ENCODE measurements around the gene SEC14L5. TPM values are rescaled to one million over a fixed set of nuclear protein-coding genes. Genes with fewer than 3 reads are reported as not detected.
"Not testable (repeated sequence)": the region's sequence is repeated elsewhere in the genome, so short reads cannot be mapped to it uniquely, and the experiment has no call there.

The SEC14L5 gene
- total and polyA plus RNA-seq, 5 experiments from 2014 or later = not detected

GRCh38 chr16:4922721-4923342, 35.3 kb upstream of the SEC14L5 start:
- no peak for ATAC-seq
- no peaks in the 10 kb centered on the region for H3K4me1 Mint-ChIP-seq
- H3K27ac Mint-ChIP-seq = no peak overlapping the region
- POLR2A ChIA-PET = interaction anchor here (0.6 kb wide), 1 partner anchor 90 kb away, joined by 4 read pairs; no protein-coding TSS in a partner anchor
- peaks cover 0 to 7% (median 4%) of the 10 kb centered on the region in 5 donors for H3K27me3 Mint-ChIP-seq
- H3K9me3 Mint-ChIP-seq = peaks cover 0 to 22% (median 6%) of the 10 kb centered on the region in 9 donors
- H3K36me3 Mint-ChIP-seq = peaks cover 2 to 11% (median 5%) of the 10 kb centered on the region in 3 donors
- no peak overlapping the region for H3K4me3 Mint-ChIP-seq
- no peak for DNase-seq

GRCh38 chr16:4923853-4924252, 34.3 kb upstream of the SEC14L5 start:
- H3K4me1 Mint-ChIP-seq = no peaks in the 10 kb centered on the region

GRCh38 chr16:4924593-4925292, 33.4 kb upstream of the SEC14L5 start:
- POLR2A ChIA-PET = no interaction called here
- Mint-ChIP-seq H3K36me3 (peaks cover 2 to 11% (median 5%) of the 10 kb centered on the region in 3 donors), H3K9me3 (peaks cover 0 to 27% (median 9%) of the 10 kb centered on the region in 9 donors), H3K4me3 (no peak overlapping the region), H3K27ac (no peak overlapping the region), H3K27me3 (peaks cover 0 to 7% (median 4%) of the 10 kb centered on the region in 5 donors), H3K4me1 (peaks cover 0 to 3% (median 0%) of the 10 kb centered on the region in 4 donors)
- DNase-seq (no peak), ATAC-seq (no peak)

More at GRCh38 chr16:4923853-4924252, 34.3 kb upstream of the SEC14L5 start:
- no peak for ATAC-seq
- peaks cover 0 to 7% (median 4%) of the 10 kb centered on the region in 5 donors for H3K27me3 Mint-ChIP-seq
- POLR2A ChIA-PET = no interaction called here
- H3K36me3 Mint-ChIP-seq = peaks cover 2 to 11% (median 5%) of the 10 kb centered on the region in 3 donors
- peaks cover 0 to 22% (median 6%) of the 10 kb centered on the region in 9 donors for H3K9me3 Mint-ChIP-seq
- H3K4me3 Mint-ChIP-seq = no peak overlapping the region
- no peak overlapping the region for H3K27ac Mint-ChIP-seq
- DNase-seq = no peak

GRCh38 chr16:4925293-4925607, 32.9 kb upstream of the SEC14L5 start:
- peaks cover 0 to 3% (median 0%) of the 10 kb centered on the region in 4 donors for H3K4me1 Mint-ChIP-seq
- POLR2A ChIA-PET = no interaction called here
- no peak for DNase-seq
- no peak overlapping the region for H3K27ac Mint-ChIP-seq
- peaks cover 0 to 27% (median 9%) of the 10 kb centered on the region in 9 donors for H3K9me3 Mint-ChIP-seq
- H3K4me3 Mint-ChIP-seq = no peak overlapping the region
- peaks cover 0 to 7% (median 4%) of the 10 kb centered on the region in 5 donors for H3K27me3 Mint-ChIP-seq
- peaks cover 2 to 11% (median 5%) of the 10 kb centered on the region in 3 donors for H3K36me3 Mint-ChIP-seq
- no peak for ATAC-seq

- Mint-ChIP-seq H3K9me3 (peaks cover 0 to 27% (median 9%) of the 10 kb centered on the region in 9 donors), H3K27ac (no peak overlapping the region), H3K4me3 (no peak overlapping the region), H3K4me1 (peaks cover 0 to 3% (median 0%) of the 10 kb centered on the region in 4 donors), H3K36me3 (peaks cover 2 to 11% (median 5%) of the 10 kb centered on the region in 3 donors), H3K27me3 (peaks cover 2 to 8% (median 6%) of the 10 kb centered on the region in 5 donors)
- POLR2A ChIA-PET = no interaction called here
- no peak for ATAC-seq
- no peak for DNase-seq
Observed at GRCh38 chr16:4925791-4926190, 32.3 kb upstream of the SEC14L5 start.

- DNase-seq (no peak), ATAC-seq (no peak)
- POLR2A ChIA-PET = no interaction called here
- Mint-ChIP-seq H3K36me3 (peaks cover 2 to 11% (median 5%) of the 10 kb centered on the region in 3 donors), H3K9me3 (peaks cover 0 to 27% (median 9%) of the 10 kb centered on the region in 9 donors), H3K4me3 (no peak overlapping the region), H3K4me1 (peaks cover 0 to 3% (median 0%) of the 10 kb centered on the region in 4 donors), H3K27ac (no peak overlapping the region), H3K27me3 (peaks cover 2 to 9% (median 6%) of the 10 kb centered on the region in 5 donors)
Observed at GRCh38 chr16:4926928-4927327, 31.2 kb upstream of the SEC14L5 start.

- Mint-ChIP-seq H3K27me3 (peaks cover 2 to 9% (median 5%) of the 10 kb centered on the region in 5 donors), H3K27ac (no peak overlapping the region)
Observed at GRCh38 chr16:4927661-4928060, 30.5 kb upstream of the SEC14L5 start.

GRCh38 chr16:4928227-4928626, 29.9 kb upstream of the SEC14L5 start:
- no peak for DNase-seq
- ATAC-seq = no peak
- no peak overlapping the region for H3K4me3 Mint-ChIP-seq
- POLR2A ChIA-PET = interaction anchor here (0.7 to 1.2 kb wide), 2 partner anchors 11 to 1659 kb away, joined by 3 to 6 read pairs; no protein-coding TSS in a partner anchor
- peaks cover 0 to 3% (median 0%) of the 10 kb centered on the region in 4 donors for H3K4me1 Mint-ChIP-seq
- H3K9me3 Mint-ChIP-seq = peaks cover 0 to 27% (median 9%) of the 10 kb centered on the region in 9 donors
- peaks cover under 1 to 10% (median 2%) of the 10 kb centered on the region in 5 donors for H3K27me3 Mint-ChIP-seq
- peaks cover 2 to 11% (median 5%) of the 10 kb centered on the region in 3 donors for H3K36me3 Mint-ChIP-seq
- no peak overlapping the region for H3K27ac Mint-ChIP-seq

More at GRCh38 chr16:4927661-4928060, 30.5 kb upstream of the SEC14L5 start:
- H3K9me3 Mint-ChIP-seq = peaks cover 0 to 27% (median 9%) of the 10 kb centered on the region in 9 donors
- H3K36me3 Mint-ChIP-seq = peaks cover 2 to 11% (median 5%) of the 10 kb centered on the region in 3 donors
- H3K4me3 Mint-ChIP-seq = no peak overlapping the region
- POLR2A ChIA-PET = interaction anchor here (1.2 kb wide), 1 partner anchor 10 kb away, joined by 3 read pairs; no protein-coding TSS in a partner anchor
- ATAC-seq = no peak
- DNase-seq = no peak
- H3K4me1 Mint-ChIP-seq = peaks cover 0 to 3% (median 0%) of the 10 kb centered on the region in 4 donors

- POLR2A ChIA-PET, ATAC-seq, H3K4me3 Mint-ChIP-seq, DNase-seq, H3K4me1 Mint-ChIP-seq: not testable (repeated sequence)
- peak overlapping the region in 1 of 10 donors; percentile 27 for H3K27ac Mint-ChIP-seq
- peaks cover 0 to 27% (median 9%) of the 10 kb centered on the region in 9 donors for H3K9me3 Mint-ChIP-seq
- H3K36me3 Mint-ChIP-seq = peaks cover 2 to 11% (median 5%) of the 10 kb centered on the region in 3 donors
- H3K27me3 Mint-ChIP-seq = peaks cover 2 to 24% (median 9%) of the 10 kb centered on the region in 5 donors
Observed at GRCh38 chr16:4929619-4930018, 28.5 kb upstream of the SEC14L5 start.

GRCh38 chr16:4931381-4931780, 26.7 kb upstream of the SEC14L5 start:
- no peak for DNase-seq
- Mint-ChIP-seq H3K4me3 (no peak overlapping the region), H3K36me3 (peaks cover 2 to 7% (median 5%) of the 10 kb centered on the region in 3 donors), H3K4me1 (peaks cover 1 to 3% (median 2%) of the 10 kb centered on the region in 4 donors), H3K27ac (no peak overlapping the region), H3K27me3 (peaks cover 4 to 36% (median 14%) of the 10 kb centered on the region in 5 donors), H3K9me3 (peaks cover 0 to 18% (median 9%) of the 10 kb centered on the region in 9 donors)
- POLR2A ChIA-PET = no interaction called here
- no peak for ATAC-seq

- Mint-ChIP-seq H3K36me3 (no peaks in the 10 kb centered on the region), H3K4me3 (no peak overlapping the region)
- ATAC-seq = no peak
Observed at GRCh38 chr16:4933433-4933832, 24.7 kb upstream of the SEC14L5 start.

GRCh38 chr16:4933871-4934395, 24.2 kb upstream of the SEC14L5 start:
- no peak overlapping the region for H3K4me3 Mint-ChIP-seq
- peaks cover 7 to 13% (median 8%) of the 10 kb centered on the region in 4 donors for H3K4me1 Mint-ChIP-seq
- peak overlapping the region in 2 of 10 donors; percentile 12 to 65 for H3K27ac Mint-ChIP-seq
- no peaks in the 10 kb centered on the region for H3K36me3 Mint-ChIP-seq
- H3K27me3 Mint-ChIP-seq = peaks cover 12 to 58% (median 27%) of the 10 kb centered on the region in 5 donors
- H3K9me3 Mint-ChIP-seq = peaks cover 0 to 5% (median 0%) of the 10 kb centered on the region in 9 donors
- DNase-seq = no peak
- ATAC-seq = no peak
- POLR2A ChIA-PET = no interaction called here

More at GRCh38 chr16:4933433-4933832, 24.7 kb upstream of the SEC14L5 start:
- POLR2A ChIA-PET = interaction anchor here (0.7 kb wide), 1 partner anchor 35 kb away, joined by 4 read pairs; no protein-coding TSS in a partner anchor
- H3K27ac Mint-ChIP-seq = peak overlapping the region in 1 of 10 donors; percentile 12
- no peak for DNase-seq
- H3K4me1 Mint-ChIP-seq = peaks cover 7 to 13% (median 8%) of the 10 kb centered on the region in 4 donors
- peaks cover 10 to 54% (median 26%) of the 10 kb centered on the region in 5 donors for H3K27me3 Mint-ChIP-seq
- H3K9me3 Mint-ChIP-seq = peaks cover 0 to 5% (median 0%) of the 10 kb centered on the region in 9 donors
